Brain microvascular endothelial cell (primary cell): ENCODE results near the gene KRT78.
"Not testable (repeated sequence)": the region's sequence is repeated elsewhere in the genome, so short reads cannot be mapped to it uniquely, and the experiment has no call there.

Experiments
- DNase-seq: peaks from one replicate; pipeline ENCODE4 v3.0.0-alpha.2; 2020
- H3K27ac ChIP-seq: fragments of 250-450 bp; sonication (Bioruptor Pico); 2 replicates; pipeline ENCODE4 v1.5.1; 2020; ENCODE audit warnings: mild to moderate bottlenecking, moderate library complexity
- H3K27me3 ChIP-seq: fragments of 250-450 bp; sonication (Bioruptor Pico); replicated peaks from 2 replicates; pipeline ENCODE4 v1.5.1; 2020; ENCODE audit warnings: mild to moderate bottlenecking
- H3K36me3 ChIP-seq: fragments of 250-450 bp; sonication (Bioruptor Pico); replicated peaks from 2 replicates; pipeline ENCODE4 v1.5.1; 2020; ENCODE audit warnings: mild to moderate bottlenecking
- H3K4me3 ChIP-seq: 2 replicates; pipeline ENCODE4 v1.5.1; 2011; ENCODE audit warnings: low read depth, mild to moderate bottlenecking, control low read depth, low read length, moderate library complexity
- in situ Hi-C: cut with HindIII; loops from 2 replicates; pipeline ENCODE4 v1.10.0; 2017; ENCODE audit warnings: low sequenced_read_pairs, low pct_ligation_motif_present
- TF ChIP-seq, protein P1 (sequence below): IDR thresholded peaks from 2 replicates; pipeline ENCODE4 v1.5.1; 2011; ENCODE audit warnings: low read depth, mild to moderate bottlenecking, moderate library complexity, low read length, control low read depth, inconsistent platforms; ENCODE audit errors: missing control alignments

The KRT78 gene

GRCh38 chr12:52857500-52857899, 8.7 kb upstream of the KRT78 start:
- TF ChIP-seq, protein P1, sequence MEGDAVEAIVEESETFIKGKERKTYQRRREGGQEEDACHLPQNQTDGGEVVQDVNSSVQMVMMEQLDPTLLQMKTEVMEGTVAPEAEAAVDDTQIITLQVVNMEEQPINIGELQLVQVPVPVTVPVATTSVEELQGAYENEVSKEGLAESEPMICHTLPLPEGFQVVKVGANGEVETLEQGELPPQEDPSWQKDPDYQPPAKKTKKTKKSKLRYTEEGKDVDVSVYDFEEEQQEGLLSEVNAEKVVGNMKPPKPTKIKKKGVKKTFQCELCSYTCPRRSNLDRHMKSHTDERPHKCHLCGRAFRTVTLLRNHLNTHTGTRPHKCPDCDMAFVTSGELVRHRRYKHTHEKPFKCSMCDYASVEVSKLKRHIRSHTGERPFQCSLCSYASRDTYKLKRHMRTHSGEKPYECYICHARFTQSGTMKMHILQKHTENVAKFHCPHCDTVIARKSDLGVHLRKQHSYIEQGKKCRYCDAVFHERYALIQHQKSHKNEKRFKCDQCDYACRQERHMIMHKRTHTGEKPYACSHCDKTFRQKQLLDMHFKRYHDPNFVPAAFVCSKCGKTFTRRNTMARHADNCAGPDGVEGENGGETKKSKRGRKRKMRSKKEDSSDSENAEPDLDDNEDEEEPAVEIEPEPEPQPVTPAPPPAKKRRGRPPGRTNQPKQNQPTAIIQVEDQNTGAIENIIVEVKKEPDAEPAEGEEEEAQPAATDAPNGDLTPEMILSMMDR: no peak
- DNase-seq: no peak
- H3K36me3 ChIP-seq: no peaks in the 10 kb centered on the region
- H3K4me3 ChIP-seq: no peak overlapping the region
- H3K27me3 ChIP-seq: no peaks in the 10 kb centered on the region
- in situ Hi-C loops: loop anchor here (25.0 kb wide), 2 partner anchors 220 to 470 kb away; partner anchors contain the start of gene KRT84
- no peak overlapping the region for H3K27ac ChIP-seq

GRCh38 chr12:52856787-52857186, 8.0 kb upstream of the KRT78 start:
- TF ChIP-seq, protein P1: no peak
- no peak overlapping the region for H3K4me3 ChIP-seq
- in situ Hi-C loops: loop anchor here (25.0 kb wide), 2 partner anchors 219 to 469 kb away; partner anchors contain the start of gene KRT84
- DNase-seq: no peak
- H3K36me3 ChIP-seq: no peaks in the 10 kb centered on the region
- H3K27me3 ChIP-seq: no peaks in the 10 kb centered on the region
- no peak overlapping the region for H3K27ac ChIP-seq

GRCh38 chr12:52856077-52856476, 7.3 kb upstream of the KRT78 start:
- not testable (repeated sequence) for H3K27ac ChIP-seq, DNase-seq, H3K4me3 ChIP-seq, H3K27me3 ChIP-seq, H3K36me3 ChIP-seq
- in situ Hi-C loops: loop anchor here (25.0 kb wide), 2 partner anchors 219 to 469 kb away; partner anchors contain the start of gene KRT84

DNA sequence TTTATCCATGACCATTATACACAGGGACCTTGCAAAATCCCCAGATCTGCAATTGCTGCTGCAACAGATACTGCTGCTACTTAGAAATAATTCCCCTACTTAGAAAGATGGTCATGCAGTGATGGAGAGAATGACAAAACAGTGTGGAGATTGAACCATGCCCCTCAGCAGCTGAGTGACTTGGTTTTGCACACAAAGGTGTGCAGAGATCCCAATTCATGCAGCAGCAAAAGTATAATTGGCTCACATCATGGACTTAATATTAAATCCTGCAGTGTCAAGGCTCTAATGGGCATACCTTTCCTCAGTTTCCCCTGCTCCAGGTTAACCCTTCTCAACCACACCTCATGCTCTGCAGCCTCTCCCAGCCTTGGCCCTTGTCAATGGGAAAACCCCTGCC, 3.0 kb upstream of the KRT78 start:
- in situ Hi-C loops: loop anchor here (25.0 kb wide), 2 partner anchors 214 to 464 kb away; partner anchors contain the start of gene KRT84
- Histone ChIP-seq H3K27ac (no peak overlapping the region), H3K36me3 (no peaks in the 10 kb centered on the region), H3K4me3 (no peak overlapping the region), H3K27me3 (no peaks in the 10 kb centered on the region)
- TF ChIP-seq, protein P1: no peak
- no peak for DNase-seq

DNA sequence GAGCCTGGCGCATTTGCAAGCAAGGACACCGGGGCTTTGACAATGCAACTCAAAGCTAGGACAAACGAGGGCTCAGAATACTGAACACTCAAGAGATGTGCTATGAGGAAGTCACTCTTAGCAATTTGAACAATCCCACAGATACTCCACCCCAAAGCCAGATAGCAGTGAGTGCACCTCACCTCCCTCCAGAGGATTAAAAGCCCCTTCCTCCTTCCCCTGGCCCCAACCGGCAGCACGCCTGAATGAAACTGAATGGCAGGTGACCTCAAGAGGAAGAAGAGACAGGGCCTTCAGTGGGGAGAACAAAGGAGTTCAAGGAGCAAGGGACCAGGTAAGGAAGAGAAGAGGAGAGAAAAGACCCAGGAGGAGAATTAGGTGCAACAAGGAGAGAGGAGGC, 1.9 kb upstream of the KRT78 start:
- Histone ChIP-seq H3K4me3 (no peak overlapping the region), H3K27me3 (no peaks in the 10 kb centered on the region), H3K36me3 (no peaks in the 10 kb centered on the region), H3K27ac (no peak overlapping the region)
- no peak for DNase-seq
- in situ Hi-C loops: loop anchor here (25.0 kb wide), 2 partner anchors 213 to 463 kb away; partner anchors contain the start of gene KRT84
- TF ChIP-seq, protein P1: no peak

DNA sequence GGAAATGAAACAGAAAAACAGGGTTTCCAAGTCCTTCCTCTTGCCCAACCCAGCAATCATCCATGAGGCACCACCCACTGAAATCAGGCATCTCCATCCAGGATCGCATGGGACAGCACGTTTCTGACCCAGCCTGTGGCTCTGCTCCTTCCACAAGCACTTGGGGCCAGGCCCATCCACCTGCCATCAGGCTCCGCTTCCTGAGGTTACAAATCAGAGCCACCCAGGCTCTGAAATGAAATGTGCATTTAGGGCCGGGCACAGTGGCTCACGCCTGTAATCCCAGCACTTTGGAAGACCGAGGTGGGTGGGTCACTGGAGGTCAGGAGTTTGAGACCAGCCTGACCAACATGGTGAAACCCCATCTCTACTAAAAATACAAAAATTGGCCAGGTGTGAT, 717 bp upstream of the KRT78 start:
- Histone ChIP-seq H3K36me3 (no peaks in the 10 kb centered on the region), H3K27me3 (no peaks in the 10 kb centered on the region), H3K4me3 (no peak overlapping the region), H3K27ac (no peak overlapping the region)
- TF ChIP-seq, protein P1: no peak
- no peak for DNase-seq
- in situ Hi-C loops: no loop called here
